GM18499 (cell line): ENCODE measurements around the gene FAM89A.
"Not testable (repeated sequence)": the region's sequence is repeated elsewhere in the genome, so short reads cannot be mapped to it uniquely, and the experiment has no call there.

Experiments
- ATAC-seq: cut with Tn5 transposase; IDR thresholded peaks from one replicate; pipeline ENCODE4 v1.9.1; 2021; ENCODE audit warnings: moderate number of reproducible peaks; ENCODE audit not compliant: insufficient read depth, unreplicated experiment

Gene FAM89A

GRCh38 chr1:231058416-231059109, 18.5 kb upstream of the FAM89A start:
- ATAC-seq: no peak

- ATAC-seq: no peak
Observed at GRCh38 chr1:231057410-231057809, 17.4 kb upstream of the FAM89A start.

- ATAC-seq: no peak
Observed at GRCh38 chr1:231055271-231055670, 15.2 kb upstream of the FAM89A start.

- no peak for ATAC-seq
Observed at GRCh38 chr1:231053493-231054162, 13.6 kb upstream of the FAM89A start.

GRCh38 chr1:231052777-231053176, 12.7 kb upstream of the FAM89A start:
- no peak for ATAC-seq

GRCh38 chr1:231050932-231051331, 10.9 kb upstream of the FAM89A start:
- ATAC-seq: not testable (repeated sequence)

- ATAC-seq: no peak
Observed at GRCh38 chr1:231050395-231050794, 10.3 kb upstream of the FAM89A start.

GRCh38 chr1:231049121-231049979, 9.3 kb upstream of the FAM89A start:
- no peak for ATAC-seq

GRCh38 chr1:231048419-231048818, 8.4 kb upstream of the FAM89A start:
- not testable (repeated sequence) for ATAC-seq

- not testable (repeated sequence) for ATAC-seq
Observed at GRCh38 chr1:231047529-231047928, 7.5 kb upstream of the FAM89A start.

- ATAC-seq: no peak
Observed at GRCh38 chr1:231046730-231047395, 6.8 kb upstream of the FAM89A start.

- not testable (repeated sequence) for ATAC-seq
Observed at GRCh38 chr1:231045921-231046729, 6.1 kb upstream of the FAM89A start.

GRCh38 chr1:231045286-231045685, 5.2 kb upstream of the FAM89A start:
- ATAC-seq: no peak

GRCh38 chr1:231044588-231044987, 4.5 kb upstream of the FAM89A start:
- no peak for ATAC-seq

- no peak for ATAC-seq
Observed at GRCh38 chr1:231041719-231042261, 1.7 kb upstream of the FAM89A start.

- no peak for ATAC-seq
Observed at GRCh38 chr1:231040800-231041718, 1.0 kb upstream of the FAM89A start.

- ATAC-seq: no peak
Observed at GRCh38 chr1:231039161-231040018, 664 bp downstream of the FAM89A start.
